A204.1 (cell line): ENCODE measurements around the gene MAD1L1.
"Not testable (repeated sequence)": the region's sequence is repeated elsewhere in the genome, so short reads cannot be mapped to it uniquely, and the experiment has no call there.

ENCODE experiments used
- FAIRE-seq: peaks from 2 replicates; lab custom pipeline; 2012; peaks lifted over from hg19 to GRCh38; lab: Jason Lieb, UNC

MAD1L1 gene

DNA sequence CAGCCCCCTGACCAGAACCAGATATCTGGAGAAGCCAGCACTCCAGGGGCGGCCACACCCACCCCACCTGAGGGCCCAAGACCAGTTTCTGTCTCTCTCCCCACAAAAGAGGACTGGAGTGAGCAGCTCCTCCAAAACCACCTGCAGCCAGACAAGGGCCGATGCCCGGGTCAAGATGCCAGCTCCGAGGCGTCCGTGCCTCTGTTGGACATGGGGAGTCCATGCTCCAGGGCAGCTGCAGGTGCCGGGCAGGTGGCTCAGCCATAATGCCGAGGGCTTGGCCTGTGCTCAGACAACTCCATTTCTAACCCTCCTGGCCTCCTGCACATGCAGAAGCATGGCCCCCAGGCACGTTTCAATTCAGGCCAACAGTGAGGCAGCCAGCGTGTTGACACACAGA, 234.6 kb downstream of the MAD1L1 start:
- no peak for FAIRE-seq

DNA sequence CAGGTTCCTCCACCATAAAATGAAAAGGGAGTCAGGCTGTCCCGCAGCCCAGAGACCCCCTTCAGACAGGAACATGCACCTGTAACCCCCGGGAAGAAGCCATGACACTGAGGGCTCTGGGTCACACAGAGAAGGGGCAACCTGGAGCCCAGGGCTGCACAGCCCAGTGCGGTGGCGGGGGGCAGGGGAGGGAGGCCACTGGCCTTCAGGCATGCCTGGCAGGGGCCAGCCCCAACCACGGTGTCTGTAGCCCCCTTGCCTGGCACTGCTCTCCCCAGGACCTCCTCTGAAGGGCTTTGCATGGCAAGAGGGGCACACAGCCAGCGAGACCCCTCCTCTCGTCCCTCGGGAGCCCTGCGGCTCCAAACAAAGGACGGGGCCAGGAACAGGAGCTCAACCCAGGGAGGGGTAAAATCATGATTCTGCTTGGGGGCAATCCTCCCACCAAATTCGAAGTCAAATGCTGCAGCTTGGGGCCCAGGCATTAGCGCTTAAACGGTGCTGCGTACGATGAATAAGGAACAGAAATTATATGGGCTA, 235.1 kb downstream of the MAD1L1 start:
- no peak for FAIRE-seq

- FAIRE-seq: no peak
These were observed 235.9 kb downstream of the MAD1L1 start for GRCh38 chr7:1996816-1997215.

- not testable (repeated sequence) for FAIRE-seq
These were observed 236.8 kb downstream of the MAD1L1 start for GRCh38 chr7:1995911-1996420.

- no peak for FAIRE-seq
These were observed 237.3 kb downstream of the MAD1L1 start for GRCh38 chr7:1995426-1995825.

DNA sequence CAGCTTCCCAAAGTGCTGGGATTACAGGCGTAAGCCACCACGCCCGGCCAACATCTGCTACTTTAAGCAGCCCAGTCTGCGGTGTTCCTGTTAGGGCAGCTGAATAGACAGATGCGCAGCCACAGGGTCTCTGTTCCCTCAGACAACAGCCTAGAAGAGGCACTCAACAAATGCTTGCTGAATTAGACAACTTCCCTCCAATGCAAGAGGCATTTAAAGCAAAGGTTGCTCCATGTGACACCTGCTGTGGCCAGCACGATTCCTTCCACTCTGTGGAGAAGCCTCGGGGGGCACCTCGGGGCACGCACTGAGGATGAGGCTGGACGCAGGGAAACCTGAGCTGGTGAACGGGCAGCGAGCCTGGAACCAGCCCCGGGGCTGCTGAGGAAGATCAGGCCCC, 237.8 kb downstream of the MAD1L1 start:
- no peak for FAIRE-seq

- FAIRE-seq: no peak
These were observed 238.7 kb downstream of the MAD1L1 start for GRCh38 chr7:1993776-1994740.

DNA sequence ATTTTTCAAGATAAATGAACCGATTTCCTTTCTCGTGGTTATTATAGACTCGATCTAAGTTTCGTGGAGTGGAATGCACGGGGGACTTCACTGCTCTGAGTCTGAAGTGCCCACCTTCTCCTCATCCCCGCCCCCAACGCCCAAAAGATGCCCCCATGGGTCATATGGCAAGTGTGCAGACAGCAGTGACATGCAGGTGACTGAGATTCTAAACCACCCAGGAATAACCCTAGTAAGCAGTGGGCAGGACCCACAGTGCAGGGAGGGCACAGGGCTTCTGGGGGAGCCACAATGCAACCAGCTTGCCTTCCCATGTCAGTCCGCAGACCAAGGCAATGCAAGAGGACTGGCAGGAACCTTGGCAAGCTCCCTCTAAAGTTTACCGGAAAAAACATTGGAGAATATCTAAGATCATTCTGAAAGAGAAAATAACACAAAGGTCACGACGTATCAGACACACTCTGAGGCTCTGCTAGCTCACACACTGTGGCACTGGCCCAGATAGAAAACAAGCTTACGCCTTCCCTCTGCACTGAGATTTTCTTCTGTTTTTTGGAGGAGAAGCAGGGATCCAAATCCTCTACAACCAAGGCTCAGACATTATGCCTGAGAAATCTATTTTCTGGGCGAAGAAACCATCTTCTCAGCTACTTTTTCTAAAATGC, 239.6 kb downstream of the MAD1L1 start:
- no peak for FAIRE-seq

DNA sequence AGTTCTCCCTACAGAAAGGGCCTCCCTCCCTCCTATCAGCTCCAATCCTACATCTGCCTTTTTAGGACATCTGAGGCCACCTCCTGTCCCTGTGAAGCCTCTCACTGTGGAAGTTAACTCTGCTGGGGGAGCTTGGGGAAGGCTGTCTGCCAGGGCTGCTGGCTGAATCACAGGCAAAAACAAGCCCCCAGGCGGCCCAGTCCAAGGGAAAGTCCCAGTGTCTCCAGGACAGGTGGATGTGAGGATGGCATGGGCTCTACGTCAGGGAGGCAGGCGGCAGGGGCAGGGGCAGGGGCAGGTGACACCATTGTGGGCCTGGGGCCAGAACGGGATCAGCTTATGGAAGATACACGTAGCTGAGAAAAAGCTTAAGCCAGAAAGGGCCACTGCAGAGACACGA, 240.2 kb downstream of the MAD1L1 start:
- FAIRE-seq: no peak

DNA sequence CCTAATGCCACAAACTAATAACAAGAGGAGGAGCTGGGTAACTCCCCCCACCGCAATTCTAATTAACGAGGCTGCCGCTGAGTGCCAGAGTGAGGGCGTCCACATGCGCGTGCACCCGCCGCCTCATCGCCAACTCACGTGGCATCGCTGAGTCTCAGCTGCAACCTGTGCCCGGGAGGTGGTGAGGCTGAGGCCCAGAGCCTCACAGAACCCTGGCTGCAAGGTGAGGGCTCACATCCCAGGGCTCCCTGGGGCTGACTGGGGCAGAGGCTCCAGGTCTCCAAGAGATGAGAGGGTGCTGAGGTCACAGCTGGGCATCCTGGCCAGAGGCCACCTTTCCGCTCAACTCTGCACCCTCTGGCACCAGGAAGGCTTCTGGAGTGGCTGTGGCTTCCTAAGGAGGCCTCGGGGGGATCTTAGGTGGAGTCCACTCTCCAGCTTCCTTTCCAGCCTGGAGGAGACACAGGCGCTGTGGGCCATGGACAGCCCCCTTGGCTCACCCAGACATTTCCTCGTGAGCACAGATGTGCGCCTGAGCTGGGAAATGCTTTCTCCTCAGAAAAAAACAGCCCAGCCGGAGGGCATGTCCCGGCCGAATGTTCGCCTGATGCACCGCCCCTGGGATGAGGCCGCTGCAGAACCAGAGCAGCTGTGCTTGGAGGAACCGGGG, 242.6 kb downstream of the MAD1L1 start:
- no peak for FAIRE-seq

GRCh38 chr7:1989049-1989860, 243.5 kb downstream of the MAD1L1 start:
- FAIRE-seq: no peak

- FAIRE-seq: no peak
These were observed 244.2 kb downstream of the MAD1L1 start for GRCh38 chr7:1988533-1988930.

- no peak for FAIRE-seq
These were observed 244.9 kb downstream of the MAD1L1 start for GRCh38 chr7:1987591-1988532.

DNA sequence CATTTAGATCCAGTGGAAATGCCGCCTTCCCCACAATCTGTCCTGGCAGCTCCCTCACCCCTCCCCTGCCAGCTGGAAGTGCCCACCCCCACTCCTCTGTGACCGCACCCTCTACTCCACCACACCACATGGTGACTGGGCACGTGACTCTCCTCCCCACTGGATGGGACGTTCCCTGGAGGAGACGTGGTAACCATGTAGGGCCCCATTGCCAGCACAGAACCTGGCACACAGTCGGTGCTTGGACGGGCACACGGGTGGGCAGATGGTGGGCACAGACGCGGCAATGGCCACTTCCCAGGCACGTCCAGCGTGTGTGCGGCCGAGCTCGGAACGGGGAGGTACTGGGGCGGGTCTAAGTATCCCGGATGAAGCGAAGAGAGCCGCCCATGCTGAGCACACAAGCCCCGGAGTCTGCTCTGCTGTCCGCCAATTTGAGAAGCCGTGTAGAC, 245.6 kb downstream of the MAD1L1 start:
- FAIRE-seq: no peak

GRCh38 chr7:1986366-1987083, 246.2 kb downstream of the MAD1L1 start:
- FAIRE-seq: no peak

DNA sequence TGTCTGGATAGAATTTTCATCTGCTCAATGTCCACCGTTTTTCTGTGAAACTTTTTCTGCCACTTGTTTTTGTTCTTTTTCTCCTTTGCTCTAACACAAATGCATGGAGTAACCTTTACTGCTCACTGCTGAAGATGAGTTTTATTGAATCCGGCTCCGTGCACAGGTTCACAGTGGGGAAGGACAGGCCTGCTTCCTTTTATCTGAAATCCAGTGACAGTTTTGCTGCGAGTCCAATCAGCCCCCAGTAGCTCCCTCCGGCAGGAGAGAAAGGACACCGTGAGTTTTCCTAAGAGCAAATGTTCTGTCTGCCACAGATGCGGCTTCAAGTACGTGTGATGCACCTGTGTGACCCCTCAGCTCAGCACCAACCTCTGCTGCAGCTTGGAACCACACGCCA, 246.8 kb downstream of the MAD1L1 start:
- FAIRE-seq: no peak

GRCh38 chr7:1985042-1985441, 247.7 kb downstream of the MAD1L1 start:
- no peak for FAIRE-seq

DNA sequence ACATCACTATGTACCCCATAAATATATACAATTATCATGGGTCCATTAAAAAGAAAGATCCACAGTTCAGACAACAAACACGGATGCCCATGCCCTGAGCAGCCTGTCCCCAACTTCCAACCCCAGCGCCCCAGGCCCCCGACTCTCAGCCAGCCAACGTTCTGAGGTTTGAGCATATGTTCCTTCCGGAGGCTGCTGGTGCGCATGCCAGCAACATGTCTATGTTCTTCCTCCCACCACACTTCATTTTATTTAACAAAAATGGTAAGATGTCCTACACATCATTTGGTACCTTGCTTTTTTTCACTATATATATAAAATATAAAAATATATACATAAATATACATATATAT, 250.9 kb downstream of the MAD1L1 start:
- no peak for FAIRE-seq

DNA sequence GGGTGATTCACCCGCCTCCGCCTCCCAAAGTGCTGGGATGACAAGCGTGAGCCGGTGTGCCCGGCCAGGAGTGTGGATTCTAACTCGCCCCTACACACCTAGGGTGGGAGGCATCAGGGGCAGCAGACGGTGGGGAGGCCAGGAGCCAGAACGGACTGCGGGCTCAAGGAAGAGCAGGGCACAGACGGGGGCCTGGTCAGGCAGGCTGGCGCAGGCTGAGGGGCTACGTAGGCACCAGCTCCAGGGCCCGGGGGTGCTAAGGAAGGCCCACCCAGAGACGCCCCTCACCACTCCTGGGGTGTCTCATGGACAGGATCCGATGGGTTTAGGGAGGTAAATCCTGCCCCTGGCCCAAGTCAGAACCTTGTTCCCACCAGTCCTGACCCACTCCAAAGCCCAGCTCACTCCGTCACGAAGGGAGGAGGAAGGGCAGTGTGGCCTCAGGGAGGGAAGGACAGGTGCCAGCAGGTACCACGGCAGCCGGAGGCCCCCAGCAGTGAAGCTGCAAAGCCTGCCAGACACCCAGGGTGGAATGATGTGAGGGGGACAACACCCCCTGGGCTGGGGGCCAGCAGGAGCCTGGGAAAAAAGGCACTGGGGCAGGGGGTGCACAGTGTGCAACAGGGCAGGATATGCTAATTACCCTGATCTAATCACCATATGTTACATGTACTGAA, 251.4 kb downstream of the MAD1L1 start:
- FAIRE-seq: no peak
